Skeletal muscle tissue (tissue), 4 donors: ENCODE data around the gene GRAMD1A. TPM values are rescaled to one million over a fixed set of nuclear protein-coding genes. Genes with fewer than 3 reads are reported as not detected.

Experiments
- H3K27ac ChIP-seq: one replicate; pipeline ENCODE4 v1.7.0; 2013; ENCODE audit warnings: mild to moderate bottlenecking, low read depth, low read length, inconsistent platforms
- H3K27me3 ChIP-seq, 3 donors: one replicate each; pipeline ENCODE4 v1.7.0; 2013; ENCODE audit warnings: low read length in 3 of 3; ENCODE audit not compliant: control insufficient read depth in 3 of 3, insufficient read depth in 3 of 3
- H3K36me3 ChIP-seq, 3 donors: one replicate each; pipeline ENCODE4 v1.7.0; 2013; ENCODE audit warnings: low read length in 3 of 3; ENCODE audit not compliant: control insufficient read depth in 3 of 3, insufficient read depth in 3 of 3
- H3K4me1 ChIP-seq, 3 donors: one replicate each; pipeline ENCODE4 v1.7.0; 2013; ENCODE audit warnings: low read length in 3 of 3, mild to moderate bottlenecking in 3 of 3; ENCODE audit not compliant: control insufficient read depth in 3 of 3, insufficient read depth in 3 of 3
- H3K4me3 ChIP-seq, 3 donors: one replicate each; pipeline ENCODE4 v1.7.0; 2013; ENCODE audit warnings: low read length in 3 of 3
- H3K9ac ChIP-seq, 3 donors: one replicate each; pipeline ENCODE4 v1.7.0; 2013; ENCODE audit warnings: low read length in 3 of 3, mild to moderate bottlenecking in 3 of 3, moderate library complexity in 2 of 3, low read depth in 1 of 3
- H3K9me3 ChIP-seq, 3 donors: one replicate each; pipeline ENCODE4 v1.7.0; 2013; ENCODE audit warnings: low read length in 3 of 3; ENCODE audit not compliant: control insufficient read depth in 3 of 3
- total RNA-seq: library from RNA; depleted of rRNA; stranded (reverse); fragments of >200 nt; gene quantifications from one replicate; pipeline ENCODE4 v1.2.3, GENCODE V29; 2014
- donor health status: Osteomylitis.

GRAMD1A gene
- total RNA-seq, 1 donor from 2014 or later, result 17.7 TPM

- Histone ChIP-seq H3K27me3 (peaks cover 0 to 4% (median 0%) of the 10 kb centered on the region in 3 donors), H3K9ac (no peak overlapping the region), H3K9me3 (peaks cover 3 to 5% (median 4%) of the 10 kb centered on the region in 3 donors), H3K27ac (no peak overlapping the region), H3K4me3 (no peak overlapping the region), H3K4me1 (peaks cover 0 to 13% (median 8%) of the 10 kb centered on the region in 3 donors), H3K36me3 (no peaks in the 10 kb centered on the region)
Measured at GRCh38 chr19:35066691-35067563, 66.8 kb downstream of the GRAMD1A start.

GRCh38 chr19:35068941-35069634 is 69.0 kb downstream of the GRAMD1A start:
- Histone ChIP-seq H3K9me3 (peaks cover 3 to 5% (median 4%) of the 10 kb centered on the region in 3 donors), H3K36me3 (no peaks in the 10 kb centered on the region), H3K27ac (peak overlapping the region; percentile 74), H3K27me3 (peaks cover 0 to 4% (median 0%) of the 10 kb centered on the region in 3 donors), H3K4me1 (peaks cover 0 to 13% (median 8%) of the 10 kb centered on the region in 3 donors), H3K4me3 (no peak overlapping the region), H3K9ac (peak overlapping the region in 1 of 3 donors; percentile 68)

GRCh38 chr19:35069696-35070095 is 69.6 kb downstream of the GRAMD1A start:
- H3K4me1 ChIP-seq, result peaks cover 0 to 13% (median 8%) of the 10 kb centered on the region in 3 donors
- H3K4me3 ChIP-seq, result no peak overlapping the region
- peaks cover 3 to 5% (median 4%) of the 10 kb centered on the region in 3 donors for H3K9me3 ChIP-seq
- H3K9ac ChIP-seq, result no peak overlapping the region
- peaks cover 0 to 4% (median 0%) of the 10 kb centered on the region in 3 donors for H3K27me3 ChIP-seq
- H3K27ac ChIP-seq, result no peak overlapping the region
- no peaks in the 10 kb centered on the region for H3K36me3 ChIP-seq

GRCh38 chr19:35070471-35070870 is 70.3 kb downstream of the GRAMD1A start:
- Histone ChIP-seq H3K4me1 (peaks cover 0 to 13% (median 8%) of the 10 kb centered on the region in 3 donors), H3K36me3 (no peaks in the 10 kb centered on the region), H3K27me3 (peaks cover 0 to 4% (median 0%) of the 10 kb centered on the region in 3 donors), H3K27ac (no peak overlapping the region), H3K9me3 (peaks cover 3 to 5% (median 4%) of the 10 kb centered on the region in 3 donors), H3K4me3 (no peak overlapping the region), H3K9ac (no peak overlapping the region)

- Histone ChIP-seq H3K9ac (no peak overlapping the region), H3K4me3 (no peak overlapping the region), H3K27ac (no peak overlapping the region), H3K4me1 (peaks cover 0 to 3% (median 2%) of the 10 kb centered on the region in 3 donors), H3K27me3 (peaks cover 0 to 2% (median 0%) of the 10 kb centered on the region in 3 donors), H3K36me3 (no peaks in the 10 kb centered on the region), H3K9me3 (peaks cover 3 to 5% (median 4%) of the 10 kb centered on the region in 3 donors)
Measured at GRCh38 chr19:35073516-35073915, 73.4 kb downstream of the GRAMD1A start.

- Histone ChIP-seq H3K27ac (no peak overlapping the region), H3K4me3 (no peak overlapping the region), H3K36me3 (no peaks in the 10 kb centered on the region), H3K4me1 (no peaks in the 10 kb centered on the region), H3K27me3 (no peaks in the 10 kb centered on the region), H3K9me3 (peaks cover 3 to 5% (median 4%) of the 10 kb centered on the region in 3 donors), H3K9ac (no peak overlapping the region)
Measured at GRCh38 chr19:35073941-35074340, 73.8 kb downstream of the GRAMD1A start.

- no peak overlapping the region for H3K4me3 ChIP-seq
- H3K4me1 ChIP-seq, result no peaks in the 10 kb centered on the region
- H3K9me3 ChIP-seq, result peaks cover 3 to 5% (median 4%) of the 10 kb centered on the region in 3 donors
- H3K27ac ChIP-seq, result no peak overlapping the region
- no peaks in the 10 kb centered on the region for H3K27me3 ChIP-seq
- no peaks in the 10 kb centered on the region for H3K36me3 ChIP-seq
- no peak overlapping the region for H3K9ac ChIP-seq
Measured at GRCh38 chr19:35074426-35075201, 74.5 kb downstream of the GRAMD1A start.

- Histone ChIP-seq H3K4me1 (no peaks in the 10 kb centered on the region), H3K36me3 (no peaks in the 10 kb centered on the region), H3K27me3 (no peaks in the 10 kb centered on the region), H3K27ac (no peak overlapping the region), H3K4me3 (no peak overlapping the region), H3K9me3 (peaks cover 3 to 4% (median 3%) of the 10 kb centered on the region in 3 donors), H3K9ac (no peak overlapping the region)
Measured at GRCh38 chr19:35075202-35076025, 75.3 kb downstream of the GRAMD1A start.

- H3K9ac ChIP-seq, result no peak overlapping the region
- H3K27ac ChIP-seq, result no peak overlapping the region
- peaks cover 0 to 5% (median under 1%) of the 10 kb centered on the region in 3 donors for H3K4me1 ChIP-seq
- no peaks in the 10 kb centered on the region for H3K36me3 ChIP-seq
- H3K4me3 ChIP-seq, result no peak overlapping the region
- no peaks in the 10 kb centered on the region for H3K27me3 ChIP-seq
- no peaks in the 10 kb centered on the region for H3K9me3 ChIP-seq
Measured at GRCh38 chr19:35076026-35076370, 75.9 kb downstream of the GRAMD1A start.
